GM23338 (cell line): ENCODE measurements around the gene CATSPERD. TPM values are rescaled to one million over a fixed set of nuclear protein-coding genes. Genes with fewer than 3 reads are reported as not detected.
A peak's percentile ranks its signal among the peaks of the same experiment; 100 is the strongest.

ENCODE experiments used
- ATAC-seq: fragments of 200-7000 bp; cut with Tn5 transposase; 3 replicates; pipeline ENCODE4 v1.9.1; 2020
- DNase-seq: peaks from one replicate; pipeline ENCODE4 v3.0.0-alpha.2; 2015; ENCODE audit warnings: low spot score
- H2AFZ ChIP-seq: fragments of 200-600 bp; sonication (generic); 2 replicates; pipeline ENCODE4 v1.8.0; 2016; ENCODE audit warnings: antibody characterized with exemption, mild to moderate bottlenecking, moderate library complexity
- H3F3A ChIP-seq: fragments of 200-600 bp; sonication (generic); replicated peaks from 2 replicates; pipeline ENCODE4 v1.8.0; 2017; ENCODE audit warnings: antibody characterized with exemption, mixed run types, low read depth
- H3K27ac ChIP-seq: fragments of 200-600 bp; sonication (generic); 2 replicates; pipeline ENCODE4 v1.6.1; 2016; ENCODE audit warnings: low read depth
- H3K27me3 ChIP-seq: fragments of 200-600 bp; sonication (generic); 2 replicates; pipeline ENCODE4 v1.8.0; 2016; ENCODE audit warnings: mild to moderate bottlenecking, mixed run types, moderate library complexity; ENCODE audit not compliant: insufficient read depth
- H3K36me3 ChIP-seq: fragments of 200-600 bp; sonication (generic); 2 replicates; pipeline ENCODE4 v1.8.0; 2016; ENCODE audit warnings: mild to moderate bottlenecking; ENCODE audit not compliant: insufficient read depth
- H3K4me1 ChIP-seq: fragments of 200-600 bp; sonication (generic); 2 replicates; pipeline ENCODE4 v1.8.0; 2016; ENCODE audit warnings: mild to moderate bottlenecking, moderate library complexity; ENCODE audit not compliant: insufficient read depth
- H3K4me2 ChIP-seq: fragments of 200-600 bp; sonication (generic); 2 replicates; pipeline ENCODE4 v1.7.1; 2017; ENCODE audit warnings: mixed run types
- H3K4me3 ChIP-seq: fragments of 200-600 bp; sonication (generic); 2 replicates; pipeline ENCODE4 v1.6.1; 2016; ENCODE audit warnings: mixed run types
- H3K79me2 ChIP-seq: fragments of 200-600 bp; sonication (generic); replicated peaks from 2 replicates; pipeline ENCODE4 v1.8.0; 2017; ENCODE audit warnings: mild to moderate bottlenecking; ENCODE audit not compliant: insufficient read depth
- H3K9me2 ChIP-seq: fragments of 200-600 bp; sonication (generic); 2 replicates; pipeline ENCODE4 v1.8.0; 2017; ENCODE audit not compliant: insufficient read depth
- H4K20me1 ChIP-seq: fragments of 200-600 bp; sonication (generic); replicated peaks from 2 replicates; pipeline ENCODE4 v1.8.0; 2017; ENCODE audit warnings: mild to moderate bottlenecking; ENCODE audit not compliant: insufficient read depth
- H3K27ac Mint-ChIP-seq: 2 replicates; pipeline ENCODE4 v1.8.0; 2020; ENCODE audit warnings: inconsistent platforms, mild to moderate bottlenecking, moderate library complexity, mixed read lengths
- H3K27me3 Mint-ChIP-seq: 3 replicates; pipeline ENCODE4 v1.8.0; 2022; ENCODE audit warnings: low read depth, mild to moderate bottlenecking, moderate library complexity, mixed read lengths, inconsistent platforms; ENCODE audit not compliant: insufficient read depth, poor library complexity
- H3K36me3 Mint-ChIP-seq: 3 replicates; pipeline ENCODE4 v1.8.0; 2021; ENCODE audit warnings: low read depth, mild to moderate bottlenecking, inconsistent platforms, moderate library complexity, mixed read lengths
- H3K4me1 Mint-ChIP-seq: 3 replicates; pipeline ENCODE4 v1.8.0; 2020; ENCODE audit warnings: mild to moderate bottlenecking, inconsistent platforms, mixed read lengths
- H3K4me3 Mint-ChIP-seq: 3 replicates; pipeline ENCODE4 v1.8.0; 2021; ENCODE audit warnings: moderate library complexity, mild to moderate bottlenecking, inconsistent platforms, mixed read lengths
- H3K9me3 Mint-ChIP-seq: 3 replicates; pipeline ENCODE4 v1.8.0; 2020; ENCODE audit warnings: moderate library complexity, mild to moderate bottlenecking, inconsistent platforms, mixed read lengths
- EZH2 ChIP-seq: fragments of 200-600 bp; sonication (generic); IDR thresholded peaks from one replicate; pipeline ENCODE4 v1.8.0; 2017; ENCODE audit warnings: antibody characterized with exemption, mild to moderate bottlenecking, low read depth; ENCODE audit not compliant: unreplicated experiment
- JUNB ChIP-seq: IDR thresholded peaks from one replicate; pipeline ENCODE4 v1.6.1; 2016; ENCODE audit warnings: antibody characterized with exemption; ENCODE audit not compliant: unreplicated experiment
- POLR2AphosphoS5 ChIP-seq: IDR thresholded peaks from 2 replicates; pipeline ENCODE4 v1.6.1; 2016; ENCODE audit warnings: antibody characterized with exemption, low read depth
- STAT1 ChIP-seq: IDR thresholded peaks from one replicate; pipeline ENCODE4 v1.6.1; 2016; ENCODE audit warnings: antibody characterized with exemption; ENCODE audit not compliant: unreplicated experiment
- ZNF114 ChIP-seq: fragments of 250-450 bp; sonication (Bioruptor Pico); IDR thresholded peaks from 2 replicates; pipeline ENCODE4 v1.5.0; 2020; ENCODE audit warnings: mild to moderate bottlenecking, moderate library complexity
- polyA plus RNA-seq: library from polyadenylated mRNA; unstranded; fragments of >200 nt; fragmentation: Nextera tagmentation; extraction: Ambion mirVana; gene quantifications from 2 replicates; pipeline ENCODE4 v1.2.1, GENCODE V29; 2016
- total RNA-seq: library from RNA; depleted of rRNA; stranded (reverse); fragments of >200 nt; shearing (Covaris generic); gene quantifications from 2 replicates; pipeline ENCODE4 v1.2.3, GENCODE V29; 2014
- TF ChIP-seq, protein P1 (sequence below): IDR thresholded peaks from one replicate; pipeline ENCODE4 v1.6.1; 2018; ENCODE audit warnings: antibody characterized with exemption; ENCODE audit not compliant: unreplicated experiment
- TF ChIP-seq, protein P2 (sequence below): IDR thresholded peaks from 2 replicates; pipeline ENCODE4 v1.6.1; 2016; ENCODE audit warnings: antibody characterized with exemption
- TF ChIP-seq, protein P3 (sequence below), 2 experiments: fragments of 200-600 bp in 1 of 2; sonication (generic) in 1 of 2; conservative IDR thresholded peaks; 2 replicates each; pipeline versions ENCODE4 v1.5.1 to v1.6.1; 2016 to 2017; ENCODE audit warnings: antibody characterized with exemption in 2 of 2, low read depth in 2 of 2, mild to moderate bottlenecking in 2 of 2, moderate library complexity in 1 of 2

Gene CATSPERD
- total and polyA plus RNA-seq, 2 experiments from 2014 or later = 0.17 TPM; not detected in 1

DNA sequence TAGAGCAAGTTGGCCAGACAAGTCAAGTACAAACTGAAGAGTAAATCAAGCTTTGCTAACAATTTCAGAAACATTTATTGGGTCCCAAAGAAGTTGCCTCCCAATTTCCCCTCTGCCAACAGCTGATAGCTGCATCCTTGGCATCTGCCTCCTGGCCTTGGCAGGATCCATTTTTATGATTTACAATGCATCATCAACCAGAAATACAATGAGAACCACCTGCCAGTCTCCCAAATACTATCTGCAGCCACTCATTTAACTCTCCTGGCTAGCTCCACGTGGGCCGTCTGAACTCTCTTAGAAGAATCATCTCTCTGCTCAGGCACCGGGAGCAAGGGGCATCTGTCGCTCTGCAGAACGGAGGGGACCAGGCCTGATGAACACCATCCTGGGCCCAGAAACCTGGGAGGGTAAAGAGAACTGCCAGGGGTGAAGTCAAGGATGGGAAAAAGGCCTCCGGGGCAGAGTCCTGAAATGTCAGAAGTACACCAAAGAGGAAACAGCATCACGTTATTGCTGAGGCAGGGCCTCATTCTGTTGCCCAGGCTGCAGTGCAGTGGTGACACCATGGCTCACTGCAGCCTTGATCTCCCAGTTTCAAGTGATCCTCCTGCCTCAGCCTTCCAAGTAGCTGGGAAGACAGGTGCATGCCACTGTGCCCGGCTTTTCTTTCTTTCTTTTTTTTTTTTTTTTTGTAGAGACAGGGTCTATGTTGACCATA, 3.1 kb upstream of the CATSPERD start:
- peaks cover 31% of the 10 kb centered on the region for H4K20me1 ChIP-seq
- no peaks in the 10 kb centered on the region for H3K9me3 Mint-ChIP-seq
- DNase-seq (no peak), ATAC-seq (no peak)
- H3K79me2 ChIP-seq = peaks cover 56% of the 10 kb centered on the region
- peak overlapping the region; percentile 98 for H3K4me3 Mint-ChIP-seq
- no peak overlapping the region for H3K4me3 ChIP-seq
- no peaks in the 10 kb centered on the region for H3K9me2 ChIP-seq
- H2AFZ ChIP-seq = no peak overlapping the region
- peaks cover 15% of the 10 kb centered on the region for H3K4me1 Mint-ChIP-seq
- H3K27me3 Mint-ChIP-seq = peaks cover 22% of the 10 kb centered on the region
- peaks cover 6% of the 10 kb centered on the region; the same call in 1 of the 2 replicates for H3F3A ChIP-seq
- peaks cover 4% of the 10 kb centered on the region for H3K36me3 ChIP-seq
- H3K4me2 ChIP-seq = no peak overlapping the region; the same call in 1 of the 2 replicates
- H3K27me3 ChIP-seq = no peaks in the 10 kb centered on the region
- peaks cover 53% of the 10 kb centered on the region for H3K36me3 Mint-ChIP-seq
- no peak overlapping the region for H3K27ac ChIP-seq
- peaks cover 8% of the 10 kb centered on the region for H3K4me1 ChIP-seq
- TF ChIP-seq, protein P1, sequence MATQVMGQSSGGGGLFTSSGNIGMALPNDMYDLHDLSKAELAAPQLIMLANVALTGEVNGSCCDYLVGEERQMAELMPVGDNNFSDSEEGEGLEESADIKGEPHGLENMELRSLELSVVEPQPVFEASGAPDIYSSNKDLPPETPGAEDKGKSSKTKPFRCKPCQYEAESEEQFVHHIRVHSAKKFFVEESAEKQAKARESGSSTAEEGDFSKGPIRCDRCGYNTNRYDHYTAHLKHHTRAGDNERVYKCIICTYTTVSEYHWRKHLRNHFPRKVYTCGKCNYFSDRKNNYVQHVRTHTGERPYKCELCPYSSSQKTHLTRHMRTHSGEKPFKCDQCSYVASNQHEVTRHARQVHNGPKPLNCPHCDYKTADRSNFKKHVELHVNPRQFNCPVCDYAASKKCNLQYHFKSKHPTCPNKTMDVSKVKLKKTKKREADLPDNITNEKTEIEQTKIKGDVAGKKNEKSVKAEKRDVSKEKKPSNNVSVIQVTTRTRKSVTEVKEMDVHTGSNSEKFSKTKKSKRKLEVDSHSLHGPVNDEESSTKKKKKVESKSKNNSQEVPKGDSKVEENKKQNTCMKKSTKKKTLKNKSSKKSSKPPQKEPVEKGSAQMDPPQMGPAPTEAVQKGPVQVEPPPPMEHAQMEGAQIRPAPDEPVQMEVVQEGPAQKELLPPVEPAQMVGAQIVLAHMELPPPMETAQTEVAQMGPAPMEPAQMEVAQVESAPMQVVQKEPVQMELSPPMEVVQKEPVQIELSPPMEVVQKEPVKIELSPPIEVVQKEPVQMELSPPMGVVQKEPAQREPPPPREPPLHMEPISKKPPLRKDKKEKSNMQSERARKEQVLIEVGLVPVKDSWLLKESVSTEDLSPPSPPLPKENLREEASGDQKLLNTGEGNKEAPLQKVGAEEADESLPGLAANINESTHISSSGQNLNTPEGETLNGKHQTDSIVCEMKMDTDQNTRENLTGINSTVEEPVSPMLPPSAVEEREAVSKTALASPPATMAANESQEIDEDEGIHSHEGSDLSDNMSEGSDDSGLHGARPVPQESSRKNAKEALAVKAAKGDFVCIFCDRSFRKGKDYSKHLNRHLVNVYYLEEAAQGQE = no peak
- TF ChIP-seq STAT1 (no peak), EZH2 (no peak)
- H3K27ac Mint-ChIP-seq = peak overlapping the region; percentile 83; the same call in 1 of the 2 replicates

DNA sequence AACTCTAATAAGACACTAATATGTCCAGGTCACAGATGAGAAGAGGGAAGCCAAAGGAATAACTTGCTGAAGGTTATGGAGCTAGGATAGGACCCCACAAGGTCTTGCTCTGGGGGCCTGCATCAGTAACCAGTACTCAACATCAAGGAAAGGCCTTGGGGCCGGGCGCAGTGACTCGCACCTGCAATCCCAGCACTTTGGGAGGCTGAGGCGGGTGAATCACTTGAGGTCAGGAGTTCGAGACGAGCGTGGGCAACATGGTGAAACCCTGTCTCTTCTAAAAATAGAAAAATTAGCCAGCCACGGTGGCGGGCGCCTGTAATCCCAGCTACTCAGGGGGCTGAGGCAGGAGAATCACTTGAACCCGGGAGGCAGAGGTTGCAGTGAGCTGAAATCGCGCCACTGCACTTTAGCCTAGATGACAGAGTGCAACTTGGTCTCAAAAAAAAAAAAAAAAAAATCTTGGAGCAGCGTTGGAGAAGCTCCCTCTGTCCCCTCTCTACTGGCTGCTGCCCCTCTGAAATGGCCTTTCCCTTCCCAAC, 2.3 kb upstream of the CATSPERD start:
- H3K4me3 ChIP-seq = peak overlapping the region; percentile 88
- no peaks in the 10 kb centered on the region for H3K9me2 ChIP-seq
- H3K27ac ChIP-seq = peak overlapping the region; percentile 89; the same call in 1 of the 2 replicates
- no peaks in the 10 kb centered on the region for H3K9me3 Mint-ChIP-seq
- H3K27ac Mint-ChIP-seq = peak overlapping the region; percentile 98
- H3F3A ChIP-seq = 0 out of 2 replicates have a peak, but pooled peaks cover 5% of the 10 kb centered on the region
- H3K36me3 ChIP-seq = peaks cover 4% of the 10 kb centered on the region
- H3K27me3 ChIP-seq = no peaks in the 10 kb centered on the region
- no peak for ATAC-seq
- H3K4me1 Mint-ChIP-seq = peaks cover 15% of the 10 kb centered on the region
- H3K4me1 ChIP-seq = peaks cover 8% of the 10 kb centered on the region
- peaks cover 46% of the 10 kb centered on the region for H3K36me3 Mint-ChIP-seq
- peak overlapping the region; percentile 99 for H3K4me2 ChIP-seq
- H2AFZ ChIP-seq = no peak overlapping the region
- peak overlapping the region; percentile 98 for H3K4me3 Mint-ChIP-seq
- DNase-seq = no peak
- peaks cover 22% of the 10 kb centered on the region for H3K27me3 Mint-ChIP-seq
- H3K79me2 ChIP-seq = peaks cover 56% of the 10 kb centered on the region
- H4K20me1 ChIP-seq = peaks cover 31% of the 10 kb centered on the region
- TF ChIP-seq, protein P1 = no peak
- TF ChIP-seq EZH2 (no peak), ZNF114 (CRISPR knock-in tag) (no peak), POLR2AphosphoS5 (no peak), JUNB (no peak)
- TF ChIP-seq, protein P2, sequence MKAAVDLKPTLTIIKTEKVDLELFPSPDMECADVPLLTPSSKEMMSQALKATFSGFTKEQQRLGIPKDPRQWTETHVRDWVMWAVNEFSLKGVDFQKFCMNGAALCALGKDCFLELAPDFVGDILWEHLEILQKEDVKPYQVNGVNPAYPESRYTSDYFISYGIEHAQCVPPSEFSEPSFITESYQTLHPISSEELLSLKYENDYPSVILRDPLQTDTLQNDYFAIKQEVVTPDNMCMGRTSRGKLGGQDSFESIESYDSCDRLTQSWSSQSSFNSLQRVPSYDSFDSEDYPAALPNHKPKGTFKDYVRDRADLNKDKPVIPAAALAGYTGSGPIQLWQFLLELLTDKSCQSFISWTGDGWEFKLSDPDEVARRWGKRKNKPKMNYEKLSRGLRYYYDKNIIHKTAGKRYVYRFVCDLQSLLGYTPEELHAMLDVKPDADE = no peak
- TF ChIP-seq, protein P3, sequence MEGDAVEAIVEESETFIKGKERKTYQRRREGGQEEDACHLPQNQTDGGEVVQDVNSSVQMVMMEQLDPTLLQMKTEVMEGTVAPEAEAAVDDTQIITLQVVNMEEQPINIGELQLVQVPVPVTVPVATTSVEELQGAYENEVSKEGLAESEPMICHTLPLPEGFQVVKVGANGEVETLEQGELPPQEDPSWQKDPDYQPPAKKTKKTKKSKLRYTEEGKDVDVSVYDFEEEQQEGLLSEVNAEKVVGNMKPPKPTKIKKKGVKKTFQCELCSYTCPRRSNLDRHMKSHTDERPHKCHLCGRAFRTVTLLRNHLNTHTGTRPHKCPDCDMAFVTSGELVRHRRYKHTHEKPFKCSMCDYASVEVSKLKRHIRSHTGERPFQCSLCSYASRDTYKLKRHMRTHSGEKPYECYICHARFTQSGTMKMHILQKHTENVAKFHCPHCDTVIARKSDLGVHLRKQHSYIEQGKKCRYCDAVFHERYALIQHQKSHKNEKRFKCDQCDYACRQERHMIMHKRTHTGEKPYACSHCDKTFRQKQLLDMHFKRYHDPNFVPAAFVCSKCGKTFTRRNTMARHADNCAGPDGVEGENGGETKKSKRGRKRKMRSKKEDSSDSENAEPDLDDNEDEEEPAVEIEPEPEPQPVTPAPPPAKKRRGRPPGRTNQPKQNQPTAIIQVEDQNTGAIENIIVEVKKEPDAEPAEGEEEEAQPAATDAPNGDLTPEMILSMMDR (conservative IDR thresholded peaks at IDR 0.05; ENCODE audit: low read depth in 2 of 2) = no peak
